Effector CD8-positive, alpha-beta T cell (primary cell): ENCODE measurements around the gene EPHB4.
A peak's percentile ranks its signal among the peaks of the same experiment; 100 is the strongest.
"Not testable (repeated sequence)": the region's sequence is repeated elsewhere in the genome, so short reads cannot be mapped to it uniquely, and the experiment has no call there.

Experiments used
- DNase-seq: peaks from one replicate; lab custom pipeline; 2025; lab: John Stamatoyannopoulos, UW

The EPHB4 gene

DNA sequence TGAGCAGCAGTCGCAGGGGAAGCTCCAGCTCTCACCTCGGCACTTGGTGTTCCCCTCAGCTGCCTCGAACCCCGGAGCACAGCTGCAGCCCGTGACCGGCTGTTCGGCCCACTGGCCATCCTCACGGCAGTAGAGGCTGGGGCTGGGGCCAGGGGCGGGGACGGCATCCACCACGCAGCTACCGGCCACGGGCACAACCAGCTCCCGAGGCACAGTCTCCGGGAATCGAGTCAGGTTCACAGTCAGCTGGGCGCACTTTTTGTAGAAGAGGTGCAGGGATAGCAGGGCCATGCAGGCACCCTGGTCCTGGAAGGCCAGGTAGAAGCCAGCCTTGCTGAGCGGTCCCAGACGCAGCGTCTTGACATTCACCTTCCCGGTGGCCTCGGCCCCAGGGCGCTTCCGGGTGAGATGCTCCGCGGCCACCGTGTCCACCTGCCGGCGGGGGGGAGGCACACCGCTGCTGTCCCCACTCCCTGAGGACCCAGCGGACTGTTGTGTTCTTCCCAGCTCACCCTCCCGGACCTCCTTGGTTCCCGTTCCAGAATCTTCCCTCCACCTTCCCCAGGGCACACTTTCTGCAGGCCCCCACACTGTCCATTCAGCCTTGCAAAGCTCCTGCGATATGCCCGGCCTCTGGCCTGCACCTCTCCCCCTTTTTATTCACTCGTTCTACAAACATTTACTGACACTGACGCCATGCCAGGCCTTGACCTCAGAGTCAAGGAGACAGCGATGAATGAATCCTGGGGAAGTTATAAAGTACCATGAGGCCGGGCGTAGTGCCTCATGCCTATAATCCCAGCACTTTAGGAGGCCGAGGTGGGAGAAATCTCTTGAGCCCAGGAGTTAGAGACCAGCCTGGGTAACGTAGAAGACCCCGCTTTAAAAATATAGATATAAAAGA is 4.8 kb downstream of the EPHB4 start:
- DNase-seq = no peak

GRCh38 chr7:100819586-100819985 is 7.7 kb downstream of the EPHB4 start:
- DNase-seq = no peak

DNA sequence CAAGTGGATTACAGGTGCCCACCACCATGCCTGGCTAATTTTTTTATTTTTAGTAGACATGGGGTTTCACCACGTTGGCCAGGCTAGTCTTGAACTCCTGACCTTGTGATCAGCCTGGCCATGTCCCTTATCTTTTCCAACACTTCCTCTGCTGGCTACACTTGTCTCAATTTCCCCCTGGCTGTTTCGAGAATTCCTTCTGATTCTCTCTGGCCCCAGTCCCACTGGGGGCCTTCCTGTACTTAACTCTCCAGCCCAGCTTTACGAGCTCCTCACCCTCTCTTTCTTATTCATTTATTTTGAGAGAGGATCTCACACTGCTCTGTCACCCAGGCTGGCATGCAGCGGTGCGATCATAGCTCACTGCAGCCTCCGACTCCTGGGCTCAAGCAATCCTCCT is 8.5 kb downstream of the EPHB4 start:
- DNase-seq = no peak

DNA sequence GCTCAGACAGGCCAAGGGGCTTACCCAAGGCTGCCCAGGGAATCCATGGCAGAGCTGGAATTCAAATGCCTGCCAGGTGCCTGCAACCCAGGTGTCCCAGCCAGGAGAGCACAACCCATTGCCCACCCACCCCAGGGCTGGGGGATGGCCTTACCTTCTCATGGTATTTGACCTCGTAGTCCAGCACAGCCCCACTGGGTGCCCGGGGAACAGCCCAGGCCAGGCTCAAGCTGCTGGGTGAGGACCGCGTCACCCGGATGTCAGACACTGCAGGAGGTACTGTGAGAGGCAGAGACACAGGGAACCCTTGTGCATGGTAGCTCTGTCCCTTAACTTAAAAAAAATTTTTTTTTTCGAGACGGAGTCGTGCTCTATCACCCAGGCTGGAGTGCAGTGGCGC is 9.0 kb downstream of the EPHB4 start:
- DNase-seq = no peak

DNA sequence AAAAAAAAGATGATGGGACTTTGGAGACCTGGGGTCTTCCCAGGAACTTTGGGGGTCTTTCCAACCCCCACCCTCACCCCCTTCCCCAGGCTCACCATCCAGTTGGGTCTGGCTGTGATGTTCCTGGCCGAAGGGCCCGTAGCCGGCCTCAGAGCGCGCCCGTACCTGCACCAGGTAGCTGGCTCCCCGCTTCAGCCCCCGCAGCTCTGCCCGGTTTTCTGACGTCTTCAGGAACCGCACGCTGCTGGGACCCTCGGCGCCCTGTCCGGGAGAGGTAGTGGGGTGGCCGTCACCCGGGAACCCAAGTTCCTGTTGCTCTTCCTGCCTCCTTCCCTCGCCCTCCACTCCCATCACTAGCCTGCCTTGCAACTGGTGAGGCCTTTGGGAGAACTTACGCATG is 10.2 kb downstream of the EPHB4 start:
- no peak for DNase-seq

GRCh38 chr7:100816515-100816914 is 10.8 kb downstream of the EPHB4 start:
- DNase-seq = not testable (repeated sequence)

GRCh38 chr7:100812729-100813128 is 14.6 kb downstream of the EPHB4 start:
- no peak for DNase-seq

GRCh38 chr7:100811480-100811879 is 15.8 kb downstream of the EPHB4 start:
- DNase-seq = no peak

DNA sequence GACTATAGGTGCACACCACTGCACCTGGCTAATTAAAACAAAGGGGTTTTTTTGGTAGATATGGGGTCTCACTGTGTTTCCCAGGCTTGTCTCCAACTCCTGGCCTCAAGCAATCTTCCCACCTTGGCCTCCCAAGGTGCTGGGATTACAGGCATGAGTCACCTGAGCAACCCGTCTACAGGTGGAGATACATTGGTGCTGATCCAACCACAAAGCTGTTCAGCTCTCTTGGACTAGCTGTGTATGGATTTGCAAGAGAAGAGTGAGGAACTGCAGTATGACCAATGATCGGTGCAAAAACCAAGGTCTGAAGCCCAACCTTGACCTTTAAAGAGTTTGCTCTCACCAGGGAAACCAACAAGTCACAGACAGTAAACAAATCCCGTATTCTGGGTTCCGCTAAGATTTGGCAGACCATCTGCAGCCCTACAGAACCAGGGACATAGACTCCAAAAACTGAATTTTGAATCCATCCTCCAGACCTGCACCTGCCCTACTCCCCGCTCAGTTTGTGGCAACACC is 18.9 kb downstream of the EPHB4 start:
- no peak for DNase-seq

- DNase-seq = not testable (repeated sequence)
Observed at GRCh38 chr7:100806883-100807282, 20.4 kb downstream of the EPHB4 start.

DNA sequence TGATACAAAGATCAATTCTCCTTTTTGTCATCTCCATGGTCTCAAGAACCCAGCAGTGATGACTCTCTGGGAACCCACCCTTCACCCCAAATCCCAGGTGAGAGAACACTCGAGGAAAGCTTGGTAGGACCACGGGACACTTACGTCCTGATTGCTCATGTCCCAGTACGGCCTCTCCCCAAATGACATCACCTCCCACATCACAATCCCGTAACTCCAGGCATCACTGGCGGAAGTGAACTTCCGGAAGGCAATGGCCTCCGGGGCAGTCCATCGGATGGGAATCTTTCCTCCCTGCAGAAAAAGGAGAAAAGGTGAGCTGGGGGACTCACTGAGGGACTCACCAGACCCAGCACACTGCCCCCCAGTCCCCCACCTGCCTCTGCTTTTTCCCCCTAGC is 21.0 kb downstream of the EPHB4 start:
- DNase-seq = no peak

DNA sequence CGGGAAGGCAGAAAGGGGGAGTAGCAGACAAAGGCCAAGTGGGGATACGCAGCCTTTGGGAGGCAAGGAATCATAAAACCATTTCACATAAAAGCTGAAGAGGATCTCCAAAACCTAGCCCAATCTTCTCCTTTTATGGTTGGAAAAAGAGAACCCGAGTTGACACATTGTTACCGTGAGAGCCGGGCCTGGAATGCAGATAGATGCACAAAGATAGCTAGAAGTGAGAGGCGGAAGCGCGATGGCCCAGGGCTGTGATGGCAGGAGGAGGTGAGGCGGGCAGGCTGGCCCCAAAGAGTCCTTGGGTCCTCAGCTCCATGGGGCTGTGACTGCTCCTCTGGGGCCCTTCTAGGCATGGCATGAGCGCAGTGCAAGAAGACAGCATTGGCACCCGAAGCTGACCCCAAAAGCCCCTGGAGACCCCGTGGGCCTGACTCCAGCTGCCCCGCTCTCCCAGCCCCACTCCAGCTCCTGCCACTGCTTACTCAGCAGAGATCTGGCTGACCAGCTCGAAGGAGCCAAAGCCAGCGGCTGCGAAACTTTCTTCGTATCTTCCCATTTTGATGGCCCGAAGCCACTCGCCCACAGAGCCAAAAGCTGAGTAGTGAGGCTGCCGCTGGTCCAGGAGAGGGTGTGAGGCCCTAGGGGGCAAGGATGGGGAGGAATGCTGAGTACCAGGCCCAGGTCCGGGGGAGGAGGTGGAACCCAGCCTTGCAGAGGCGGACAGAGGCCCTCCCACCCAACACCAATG is 22.5 kb downstream of the EPHB4 start:
- no peak for DNase-seq

DNA sequence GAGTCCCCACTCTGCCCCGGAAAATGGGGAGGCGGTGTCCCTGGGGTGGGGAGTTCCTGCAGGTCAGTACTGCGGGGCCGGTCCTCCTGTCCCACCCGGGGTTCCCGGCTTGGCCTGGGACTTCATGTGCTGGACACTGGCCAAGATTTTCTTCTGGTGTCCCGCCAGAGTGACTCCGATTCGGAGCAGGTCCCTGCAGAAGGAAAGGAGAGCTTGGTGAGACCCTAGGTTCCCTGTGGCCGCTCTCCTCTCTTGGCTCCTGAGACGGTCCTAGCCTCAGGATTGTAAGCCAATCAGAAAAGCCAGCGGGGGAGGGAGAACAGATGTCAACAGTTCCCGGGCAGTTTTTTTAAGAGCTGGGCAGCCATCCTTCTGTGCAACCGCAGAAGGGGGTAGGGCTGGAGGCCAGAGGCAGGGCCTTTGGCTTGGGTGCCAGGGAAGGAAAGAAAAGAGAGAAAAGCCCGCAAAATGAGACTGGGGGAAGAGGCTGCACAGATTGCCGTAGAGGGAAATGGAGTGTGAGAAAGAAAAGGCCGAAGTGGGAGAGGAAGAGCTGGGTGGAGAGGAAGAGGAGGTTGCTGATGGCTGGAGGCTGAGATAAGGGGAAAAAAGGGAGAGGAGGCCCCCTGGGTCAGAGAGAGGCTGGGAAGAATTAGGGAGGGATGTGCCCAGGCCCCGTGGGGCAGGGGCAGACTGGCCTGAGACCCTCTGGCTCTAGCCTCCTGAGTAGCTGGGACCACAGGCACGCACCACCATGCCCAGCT is 23.7 kb downstream of the EPHB4 start:
- DNase-seq = no peak

- DNase-seq = no peak
Observed at GRCh38 chr7:100802951-100803350, 24.4 kb downstream of the EPHB4 start.

DNA sequence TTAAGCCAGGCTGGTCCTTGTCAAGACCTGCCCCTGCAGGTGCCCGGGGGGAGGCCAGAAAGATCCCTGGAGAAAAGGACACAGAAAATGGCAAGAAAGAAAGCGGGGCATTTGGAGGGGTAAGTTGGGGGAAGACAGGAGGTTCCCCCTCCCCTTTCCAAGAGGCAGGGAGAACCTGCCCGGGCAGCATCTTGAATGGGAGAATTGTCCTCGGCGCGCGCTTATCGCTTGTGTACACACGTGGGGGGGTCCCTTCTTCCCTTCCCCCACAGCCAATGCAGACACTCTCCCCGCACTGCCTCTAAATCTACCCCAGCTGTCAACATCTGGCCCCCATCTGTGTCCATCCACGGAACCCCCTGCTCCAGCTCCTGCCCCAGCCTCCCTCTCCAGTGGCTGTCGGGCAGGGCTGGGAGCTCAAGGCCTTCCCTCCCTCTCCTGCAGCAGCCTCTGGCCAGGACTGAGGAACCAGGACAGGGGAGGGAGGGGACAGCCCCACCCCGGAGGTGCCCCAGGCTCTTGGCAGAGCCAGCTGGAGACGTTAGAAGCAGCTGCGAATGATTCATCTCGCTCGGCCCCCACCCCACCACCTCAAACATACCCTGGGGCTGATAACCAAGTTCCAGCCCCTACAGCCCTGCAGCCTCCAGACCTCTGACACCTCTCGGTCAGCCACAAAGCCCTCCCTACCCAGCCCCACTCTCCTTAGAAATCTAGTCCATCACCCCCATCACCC is 25.3 kb downstream of the EPHB4 start:
- DNase-seq = no peak

- peak; percentile 19 for DNase-seq
Observed at GRCh38 chr7:100799037-100799896, 28.1 kb downstream of the EPHB4 start.

- no peak for DNase-seq
Observed at GRCh38 chr7:100794741-100795140, 32.6 kb downstream of the EPHB4 start.

DNA sequence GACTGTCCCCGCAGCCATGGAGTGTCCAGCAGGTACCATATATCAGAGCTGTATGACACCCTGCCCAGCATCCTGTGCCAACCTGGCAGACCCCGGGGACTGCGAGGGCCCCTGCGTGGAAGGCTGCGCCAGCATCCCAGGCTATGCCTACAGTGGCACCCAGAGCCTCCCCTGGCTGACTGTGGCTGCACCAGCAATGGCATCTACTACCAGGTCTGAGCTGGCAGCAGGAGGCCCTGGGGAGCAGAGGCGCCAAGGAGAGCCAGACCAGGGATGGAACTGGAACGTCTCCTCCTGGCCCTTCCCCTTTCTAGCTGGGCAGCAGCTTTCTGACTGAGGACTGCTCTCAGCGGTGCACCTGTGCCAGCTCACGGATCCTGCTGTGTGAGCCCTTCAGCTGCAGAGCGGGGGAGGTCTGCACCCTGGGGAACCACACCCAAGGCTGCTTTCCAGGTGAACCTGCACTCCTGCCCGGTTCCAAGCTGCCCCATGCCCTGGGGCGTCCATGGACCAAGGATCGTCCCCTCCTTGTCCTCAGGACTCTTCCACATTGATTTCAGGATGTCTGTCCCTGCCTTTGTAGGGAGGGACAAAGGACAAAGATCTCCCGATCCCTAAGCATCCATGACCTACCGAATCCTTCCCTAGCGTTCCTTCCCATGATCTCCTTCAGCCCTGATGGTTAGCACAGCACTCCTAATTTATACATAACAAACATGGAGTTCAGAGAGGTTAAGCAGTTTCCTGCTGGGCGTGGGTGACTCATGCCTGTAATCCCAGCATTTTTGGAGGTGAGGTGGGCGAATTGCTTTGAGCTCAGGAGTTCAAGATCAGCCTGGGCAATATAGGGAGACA is 33.3 kb downstream of the EPHB4 start:
- DNase-seq = no peak

- no peak for DNase-seq
Observed at GRCh38 chr7:100791881-100792666, 35.2 kb downstream of the EPHB4 start.
